ENCODE data around the gene NAMPT. TPM values are rescaled to one million over a fixed set of nuclear protein-coding genes. Genes with fewer than 3 reads are reported as not detected.

NAMPT gene
- total RNA-seq, 1 donor from 2014 or later: 184 TPM

DNA sequence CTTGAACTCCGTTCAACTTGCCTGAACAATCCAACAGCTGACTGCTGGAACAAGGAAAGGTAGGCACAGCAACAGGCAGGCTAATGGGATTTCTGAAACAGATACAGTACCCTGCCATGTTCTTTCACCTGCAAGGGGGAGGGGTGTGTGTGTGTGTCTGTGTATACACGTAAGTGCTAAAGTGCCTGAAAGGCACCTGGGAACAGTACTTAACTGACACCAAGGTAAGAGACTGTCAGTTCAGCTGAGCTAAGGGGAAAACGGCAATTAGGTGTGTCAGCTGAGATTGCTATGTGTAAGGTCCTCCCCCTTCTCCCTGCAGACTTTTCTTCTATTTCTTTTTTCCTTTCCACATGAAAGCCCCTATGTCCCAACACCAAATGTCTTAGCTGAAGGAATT lies 27.0 kb downstream of the NAMPT start:
- Histone ChIP-seq H3K36me3 (peaks cover 99% of the 10 kb centered on the region), H3K9me3 (no peaks in the 10 kb centered on the region), H3K27ac (no peak overlapping the region), H3K4me1 (no peaks in the 10 kb centered on the region), H3K4me3 (no peak overlapping the region), H3K27me3 (no peaks in the 10 kb centered on the region)
- intact Hi-C loops (cut with DNase I): no loop called here
- TF ChIP-seq, protein P1, sequence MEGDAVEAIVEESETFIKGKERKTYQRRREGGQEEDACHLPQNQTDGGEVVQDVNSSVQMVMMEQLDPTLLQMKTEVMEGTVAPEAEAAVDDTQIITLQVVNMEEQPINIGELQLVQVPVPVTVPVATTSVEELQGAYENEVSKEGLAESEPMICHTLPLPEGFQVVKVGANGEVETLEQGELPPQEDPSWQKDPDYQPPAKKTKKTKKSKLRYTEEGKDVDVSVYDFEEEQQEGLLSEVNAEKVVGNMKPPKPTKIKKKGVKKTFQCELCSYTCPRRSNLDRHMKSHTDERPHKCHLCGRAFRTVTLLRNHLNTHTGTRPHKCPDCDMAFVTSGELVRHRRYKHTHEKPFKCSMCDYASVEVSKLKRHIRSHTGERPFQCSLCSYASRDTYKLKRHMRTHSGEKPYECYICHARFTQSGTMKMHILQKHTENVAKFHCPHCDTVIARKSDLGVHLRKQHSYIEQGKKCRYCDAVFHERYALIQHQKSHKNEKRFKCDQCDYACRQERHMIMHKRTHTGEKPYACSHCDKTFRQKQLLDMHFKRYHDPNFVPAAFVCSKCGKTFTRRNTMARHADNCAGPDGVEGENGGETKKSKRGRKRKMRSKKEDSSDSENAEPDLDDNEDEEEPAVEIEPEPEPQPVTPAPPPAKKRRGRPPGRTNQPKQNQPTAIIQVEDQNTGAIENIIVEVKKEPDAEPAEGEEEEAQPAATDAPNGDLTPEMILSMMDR (IDR thresholded peaks at IDR 0.05): no peak
- no peak for DNase-seq
- ATAC-seq: peak; percentile 45

DNA sequence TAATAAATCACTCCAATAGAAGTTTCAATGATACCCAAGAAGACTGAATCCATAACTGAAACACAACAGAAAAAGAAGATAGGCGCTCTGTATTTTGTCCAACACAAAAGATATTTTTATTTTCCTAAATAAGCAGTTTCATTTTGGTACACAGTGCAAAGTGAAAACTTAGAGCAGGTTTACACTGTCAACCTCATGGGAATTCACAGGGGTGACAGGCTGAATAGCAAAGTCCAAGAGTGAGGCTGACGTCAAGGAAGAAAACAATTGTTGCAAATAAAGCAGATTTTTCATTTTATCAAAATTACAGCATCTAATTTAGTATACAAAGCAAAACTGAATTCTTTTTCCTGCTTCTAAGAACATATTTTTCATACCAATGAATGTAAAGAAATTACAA lies 28.6 kb downstream of the NAMPT start:
- intact Hi-C loops (cut with DNase I): no loop called here
- Histone ChIP-seq H3K4me1 (no peaks in the 10 kb centered on the region), H3K36me3 (peaks cover 99% of the 10 kb centered on the region), H3K27me3 (no peaks in the 10 kb centered on the region), H3K27ac (no peak overlapping the region), H3K9me3 (no peaks in the 10 kb centered on the region), H3K4me3 (no peak overlapping the region)
- no peak for DNase-seq
- no peak for ATAC-seq
- TF ChIP-seq, protein P1 (IDR thresholded peaks at IDR 0.05): no peak

DNA sequence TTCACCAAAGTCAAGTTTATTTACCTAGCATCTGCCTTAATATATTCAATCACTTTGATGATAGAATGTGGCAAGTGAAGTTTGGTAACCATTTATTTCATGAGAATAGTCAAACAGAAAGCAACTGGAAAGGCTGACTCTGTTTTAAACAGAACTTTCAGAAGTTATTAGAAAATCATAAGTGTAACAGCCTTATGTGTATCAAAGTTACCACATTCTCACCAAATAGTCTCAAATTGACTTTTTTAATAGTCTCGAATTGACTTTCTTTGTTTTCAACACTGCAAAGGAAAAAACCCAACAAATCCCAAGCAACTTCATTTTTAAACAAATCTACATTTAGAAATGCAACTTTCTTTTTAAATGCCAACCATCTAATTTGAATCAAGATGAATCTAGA lies 29.5 kb downstream of the NAMPT start:
- no peak for DNase-seq
- Histone ChIP-seq H3K27me3 (no peaks in the 10 kb centered on the region), H3K36me3 (peaks cover 95% of the 10 kb centered on the region), H3K4me1 (no peaks in the 10 kb centered on the region), H3K4me3 (no peak overlapping the region), H3K27ac (no peak overlapping the region), H3K9me3 (no peaks in the 10 kb centered on the region)
- TF ChIP-seq, protein P1 (IDR thresholded peaks at IDR 0.05): no peak
- ATAC-seq: no peak
- intact Hi-C loops (cut with DNase I): no loop called here

DNA sequence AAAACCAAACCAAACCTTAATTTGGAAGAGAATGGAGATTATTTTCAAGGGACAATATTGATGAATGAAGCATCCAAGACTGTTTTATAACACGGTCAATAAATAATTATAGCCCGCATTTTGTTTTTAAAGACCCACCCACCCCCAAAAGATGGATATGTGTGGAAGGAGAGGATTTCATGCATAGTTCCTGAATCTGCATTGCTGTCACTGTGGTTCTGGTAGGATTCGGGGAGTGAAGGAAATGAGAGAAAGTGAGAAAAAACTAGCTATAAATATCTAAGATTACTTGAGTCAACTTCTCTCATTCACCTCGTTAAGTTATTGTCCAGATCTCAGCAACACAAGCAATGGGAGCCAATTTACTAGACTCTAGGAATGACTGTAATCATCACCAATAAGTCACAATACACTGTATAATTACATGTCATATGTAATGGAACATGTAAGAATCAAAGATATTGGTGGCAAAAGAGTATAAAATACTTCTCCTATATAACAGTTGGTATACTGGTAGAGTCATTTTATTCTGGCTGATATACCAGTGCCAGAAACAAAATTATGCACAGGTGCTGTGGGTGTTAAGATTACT lies 30.2 kb downstream of the NAMPT start:
- Histone ChIP-seq H3K9me3 (no peaks in the 10 kb centered on the region), H3K36me3 (peaks cover 92% of the 10 kb centered on the region), H3K27me3 (no peaks in the 10 kb centered on the region), H3K4me3 (no peak overlapping the region), H3K27ac (no peak overlapping the region), H3K4me1 (no peaks in the 10 kb centered on the region)
- DNase-seq: no peak
- TF ChIP-seq, protein P1 (IDR thresholded peaks at IDR 0.05): no peak
- intact Hi-C loops (cut with DNase I): no loop called here
- no peak for ATAC-seq

DNA sequence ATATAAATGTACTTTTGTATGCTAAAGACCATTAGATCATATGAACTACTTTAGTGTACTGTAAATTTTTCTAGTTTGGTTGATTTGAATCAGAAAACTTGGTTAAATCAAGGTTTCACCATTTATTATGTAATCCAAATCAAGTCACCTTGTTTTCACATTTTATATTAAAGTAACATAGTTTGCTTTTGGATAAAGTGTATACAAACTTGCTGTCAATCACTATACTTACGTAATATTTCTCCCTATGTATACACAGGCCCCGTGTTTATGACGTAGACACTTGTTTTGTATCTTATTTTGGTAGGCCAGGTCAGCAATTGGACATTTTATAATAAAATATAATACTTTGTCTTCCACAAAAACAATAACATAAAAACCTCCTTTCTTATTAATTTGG lies 32.2 kb downstream of the NAMPT start:
- Histone ChIP-seq H3K36me3 (peaks cover 91% of the 10 kb centered on the region), H3K4me3 (no peak overlapping the region), H3K27ac (no peak overlapping the region), H3K4me1 (no peaks in the 10 kb centered on the region), H3K27me3 (no peaks in the 10 kb centered on the region), H3K9me3 (no peaks in the 10 kb centered on the region)
- TF ChIP-seq, protein P1 (IDR thresholded peaks at IDR 0.05): no peak
- intact Hi-C loops (cut with DNase I): no loop called here
- DNase-seq: no peak
- ATAC-seq: no peak

DNA sequence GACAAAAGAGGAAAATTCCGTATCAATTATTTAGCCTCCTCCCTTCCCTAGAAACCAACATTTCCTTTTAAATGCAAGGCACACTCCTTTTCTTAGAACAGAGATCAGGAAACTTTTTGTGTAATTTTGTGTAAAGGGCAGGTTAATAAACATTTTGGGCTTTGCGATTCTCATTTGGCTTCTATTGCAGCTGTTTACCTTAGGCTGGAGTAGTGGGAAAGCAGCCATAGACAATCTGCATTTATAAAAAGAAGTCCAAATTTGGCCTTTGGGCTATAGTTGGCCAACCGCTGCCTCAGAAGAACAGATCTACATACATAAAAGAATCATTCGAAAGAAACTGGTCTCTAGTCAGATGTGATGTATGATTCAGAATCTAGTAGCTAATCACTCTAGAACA lies 35.3 kb downstream of the NAMPT start:
- intact Hi-C loops (cut with DNase I): no loop called here
- Histone ChIP-seq H3K36me3 (peaks cover 69% of the 10 kb centered on the region), H3K9me3 (no peaks in the 10 kb centered on the region), H3K4me1 (no peaks in the 10 kb centered on the region), H3K27ac (no peak overlapping the region), H3K4me3 (no peak overlapping the region), H3K27me3 (no peaks in the 10 kb centered on the region)
- ATAC-seq (no peak), DNase-seq (no peak)
- TF ChIP-seq, protein P1 (IDR thresholded peaks at IDR 0.05): no peak

Data from upper lobe of right lung (tissue), 1 donor.